ENCODE measurements around the gene LRRC8D. TPM values are rescaled to one million over a fixed set of nuclear protein-coding genes. Genes with fewer than 3 reads are reported as not detected.

Gene LRRC8D
- total and polyA plus RNA-seq, 8 donors: 14.3 to 23.6 (median 17.0) TPM

DNA sequence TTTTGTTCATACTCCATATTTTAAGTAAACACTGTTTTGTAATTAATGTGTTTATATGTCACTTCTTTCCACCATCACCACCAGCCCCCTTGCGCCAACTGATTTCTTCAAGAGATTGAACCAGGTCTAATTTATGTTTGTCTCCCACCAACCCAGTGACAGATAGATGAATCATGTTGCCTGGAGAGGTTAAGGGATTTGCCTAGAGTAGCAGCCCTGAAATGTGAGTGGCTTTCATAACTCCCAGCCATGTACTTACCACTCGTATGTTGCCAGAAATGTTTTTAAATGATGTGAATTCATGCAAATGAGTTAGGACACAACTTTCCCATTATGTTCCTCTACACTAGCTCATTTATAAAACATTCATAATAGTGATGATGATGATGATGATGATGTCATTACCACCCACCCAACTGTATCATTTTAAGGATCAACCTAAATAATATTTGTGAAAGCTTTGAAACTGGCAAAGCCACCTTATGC lies 86.9 kb downstream of the LRRC8D start:
- Histone ChIP-seq H3K36me3 (no peaks in the 10 kb centered on the region), H3K4me3 (no peak overlapping the region), H3K4me1 (peaks cover 6 to 39% of the 10 kb centered on the region in 2 donors), H3K27ac (peak overlapping the region in 1 of 2 donors; percentile 0), H3K9me3 (no peaks in the 10 kb centered on the region), H3K27me3 (no peaks in the 10 kb centered on the region)
- intact Hi-C loops (cut with DNase I): no loop called here
- ATAC-seq: no peak
- DNase-seq: no peak
- TF ChIP-seq, protein P1, sequence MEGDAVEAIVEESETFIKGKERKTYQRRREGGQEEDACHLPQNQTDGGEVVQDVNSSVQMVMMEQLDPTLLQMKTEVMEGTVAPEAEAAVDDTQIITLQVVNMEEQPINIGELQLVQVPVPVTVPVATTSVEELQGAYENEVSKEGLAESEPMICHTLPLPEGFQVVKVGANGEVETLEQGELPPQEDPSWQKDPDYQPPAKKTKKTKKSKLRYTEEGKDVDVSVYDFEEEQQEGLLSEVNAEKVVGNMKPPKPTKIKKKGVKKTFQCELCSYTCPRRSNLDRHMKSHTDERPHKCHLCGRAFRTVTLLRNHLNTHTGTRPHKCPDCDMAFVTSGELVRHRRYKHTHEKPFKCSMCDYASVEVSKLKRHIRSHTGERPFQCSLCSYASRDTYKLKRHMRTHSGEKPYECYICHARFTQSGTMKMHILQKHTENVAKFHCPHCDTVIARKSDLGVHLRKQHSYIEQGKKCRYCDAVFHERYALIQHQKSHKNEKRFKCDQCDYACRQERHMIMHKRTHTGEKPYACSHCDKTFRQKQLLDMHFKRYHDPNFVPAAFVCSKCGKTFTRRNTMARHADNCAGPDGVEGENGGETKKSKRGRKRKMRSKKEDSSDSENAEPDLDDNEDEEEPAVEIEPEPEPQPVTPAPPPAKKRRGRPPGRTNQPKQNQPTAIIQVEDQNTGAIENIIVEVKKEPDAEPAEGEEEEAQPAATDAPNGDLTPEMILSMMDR (IDR thresholded peaks at IDR 0.05): no peak

DNA sequence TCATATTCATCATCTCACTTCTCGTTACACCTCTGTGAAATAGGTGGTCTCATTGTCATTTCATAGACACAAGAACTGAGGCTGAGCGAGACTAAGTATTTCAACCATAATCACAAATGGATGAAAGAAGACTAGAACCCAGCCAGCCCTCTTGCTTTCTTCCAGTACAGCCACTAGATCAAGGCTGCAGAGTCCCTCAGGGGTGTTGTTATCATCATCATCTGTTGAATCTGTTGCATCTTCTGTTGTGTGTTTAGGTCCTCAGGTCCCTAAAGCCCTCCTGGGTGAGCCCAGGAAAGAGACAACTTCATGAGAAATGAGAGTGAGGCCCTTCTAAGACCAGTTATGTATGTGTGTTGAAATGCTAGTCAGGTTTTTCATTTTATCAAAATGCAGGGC lies 87.4 kb downstream of the LRRC8D start:
- Histone ChIP-seq H3K9me3 (no peaks in the 10 kb centered on the region), H3K27me3 (no peaks in the 10 kb centered on the region), H3K4me3 (no peak overlapping the region), H3K4me1 (peaks cover 6 to 39% of the 10 kb centered on the region in 2 donors), H3K36me3 (no peaks in the 10 kb centered on the region), H3K27ac (peak overlapping the region in 1 of 2 donors; percentile 57)
- TF ChIP-seq, protein P1 (IDR thresholded peaks at IDR 0.05): no peak
- intact Hi-C loops (cut with DNase I): no loop called here
- no peak for DNase-seq
- ATAC-seq: no peak

DNA sequence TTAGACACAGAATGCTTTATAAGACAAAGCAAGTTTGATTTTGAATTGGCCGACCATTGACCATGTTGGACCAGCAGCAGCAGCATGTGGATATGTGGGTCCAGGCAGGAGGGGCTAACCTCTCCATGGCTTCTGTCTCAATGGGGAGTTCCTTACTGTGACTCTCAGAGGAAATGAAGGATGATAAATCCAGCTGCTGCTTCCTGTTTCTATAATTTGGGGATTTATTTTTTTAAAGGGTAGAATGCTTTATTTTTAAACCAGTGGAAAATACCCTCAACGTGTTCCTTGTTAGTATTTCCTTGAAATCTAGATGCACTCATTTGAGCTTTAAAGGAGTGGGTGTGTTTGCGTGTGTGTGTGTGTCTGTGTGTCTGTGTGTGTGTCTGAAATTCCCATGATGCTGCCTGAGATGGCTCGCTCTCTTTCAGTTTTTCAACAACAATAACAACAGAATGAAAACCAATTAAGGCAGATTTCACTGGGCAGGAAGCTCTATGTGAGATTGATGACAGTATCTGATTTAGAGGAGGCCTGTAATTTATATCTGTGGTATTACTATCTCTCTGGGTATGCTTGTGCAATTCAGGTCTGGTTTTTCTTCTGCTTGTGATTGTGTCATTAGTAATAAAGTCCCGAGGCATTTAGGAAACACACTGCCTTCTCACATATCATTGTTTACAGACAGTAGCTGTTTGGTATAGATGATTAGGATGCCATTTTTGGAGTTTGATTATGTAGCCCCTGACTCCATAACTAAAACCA lies 88.0 kb downstream of the LRRC8D start:
- peak in 1 of 4 donors; percentile 18 for DNase-seq

DNA sequence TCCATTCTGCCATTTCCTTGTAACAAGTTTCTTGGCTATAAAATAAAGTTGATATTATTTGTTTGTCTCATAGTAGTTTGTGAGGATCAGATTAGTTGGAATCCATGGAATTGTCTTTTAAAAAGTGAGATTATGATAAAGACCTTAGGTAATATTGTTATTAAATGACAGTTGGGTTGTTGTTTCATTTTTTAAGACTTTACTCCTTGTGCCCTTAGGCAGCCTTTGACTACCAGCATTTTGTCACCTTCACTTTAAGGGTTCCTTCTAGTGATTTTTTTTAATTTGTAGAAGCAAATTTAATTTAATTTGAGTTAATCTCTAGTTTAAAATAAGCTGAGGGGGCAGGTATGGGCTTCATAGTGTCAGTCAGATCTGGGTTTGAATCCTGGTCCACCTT lies 89.4 kb downstream of the LRRC8D start:
- no peak overlapping the region for H3K4me3 ChIP-seq
- no peaks in the 10 kb centered on the region for H3K36me3 ChIP-seq
- TF ChIP-seq, protein P1 (IDR thresholded peaks at IDR 0.05): no peak
- intact Hi-C loops (cut with DNase I): no loop called here
- H3K27me3 ChIP-seq: no peaks in the 10 kb centered on the region
- no peaks in the 10 kb centered on the region for H3K9me3 ChIP-seq
- no peak for ATAC-seq
- peaks cover 6 to 25% of the 10 kb centered on the region in 2 donors for H3K4me1 ChIP-seq
- no peak for DNase-seq
- H3K27ac ChIP-seq: no peak overlapping the region

More for the DNA sequence above, 88.0 kb downstream of the LRRC8D start:
- Histone ChIP-seq H3K27ac (peak overlapping the region in 1 of 2 donors; percentile 57), H3K4me1 (peaks cover 6 to 36% of the 10 kb centered on the region in 2 donors), H3K4me3 (no peak overlapping the region), H3K9me3 (no peaks in the 10 kb centered on the region), H3K36me3 (no peaks in the 10 kb centered on the region), H3K27me3 (no peaks in the 10 kb centered on the region)
- peak; percentile 33 for ATAC-seq
- TF ChIP-seq, protein P1 (IDR thresholded peaks at IDR 0.05): no peak
- intact Hi-C loops (cut with DNase I): no loop called here

DNA sequence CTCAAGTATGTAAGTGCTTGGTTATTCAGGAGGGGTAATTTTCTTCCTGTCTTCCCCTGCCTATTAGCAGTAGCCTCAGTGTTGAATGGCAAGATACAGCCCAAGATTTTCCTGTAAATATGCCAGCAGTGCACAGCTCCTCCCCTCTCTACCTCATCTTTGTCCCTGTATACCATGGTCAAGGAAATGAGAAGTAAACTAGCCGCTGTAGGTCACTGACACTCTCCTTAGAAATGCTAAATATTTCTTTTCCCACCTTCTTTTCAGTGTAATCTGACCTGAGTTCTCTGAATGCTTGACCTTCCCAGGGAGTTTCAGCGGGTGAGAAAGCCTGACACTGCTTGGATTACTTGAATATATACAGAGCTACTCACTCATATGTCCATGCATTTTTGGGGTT lies 89.9 kb downstream of the LRRC8D start:
- intact Hi-C loops (cut with DNase I): no loop called here

More for the DNA sequence above, 89.9 kb downstream of the LRRC8D start:
- peaks cover 6 to 25% of the 10 kb centered on the region in 2 donors for H3K4me1 ChIP-seq
- H3K4me3 ChIP-seq: no peak overlapping the region
- H3K27ac ChIP-seq: no peak overlapping the region
- H3K9me3 ChIP-seq: no peaks in the 10 kb centered on the region
- TF ChIP-seq, protein P1 (IDR thresholded peaks at IDR 0.05): no peak
- no peaks in the 10 kb centered on the region for H3K27me3 ChIP-seq
- H3K36me3 ChIP-seq: no peaks in the 10 kb centered on the region
- ATAC-seq (no peak), DNase-seq (no peak)
